Hematopoietic multipotent progenitor cell treated with erythropoietin and hydrocortisone succinate and interleukin-3 and kit ligand, for 6 days (in vitro differentiated cells): ENCODE measurements around the gene RNF43.

Experiments
- DNase-seq: peaks from one replicate; pipeline ENCODE4 v3.0.0-alpha.2; 2015

Gene RNF43

DNA sequence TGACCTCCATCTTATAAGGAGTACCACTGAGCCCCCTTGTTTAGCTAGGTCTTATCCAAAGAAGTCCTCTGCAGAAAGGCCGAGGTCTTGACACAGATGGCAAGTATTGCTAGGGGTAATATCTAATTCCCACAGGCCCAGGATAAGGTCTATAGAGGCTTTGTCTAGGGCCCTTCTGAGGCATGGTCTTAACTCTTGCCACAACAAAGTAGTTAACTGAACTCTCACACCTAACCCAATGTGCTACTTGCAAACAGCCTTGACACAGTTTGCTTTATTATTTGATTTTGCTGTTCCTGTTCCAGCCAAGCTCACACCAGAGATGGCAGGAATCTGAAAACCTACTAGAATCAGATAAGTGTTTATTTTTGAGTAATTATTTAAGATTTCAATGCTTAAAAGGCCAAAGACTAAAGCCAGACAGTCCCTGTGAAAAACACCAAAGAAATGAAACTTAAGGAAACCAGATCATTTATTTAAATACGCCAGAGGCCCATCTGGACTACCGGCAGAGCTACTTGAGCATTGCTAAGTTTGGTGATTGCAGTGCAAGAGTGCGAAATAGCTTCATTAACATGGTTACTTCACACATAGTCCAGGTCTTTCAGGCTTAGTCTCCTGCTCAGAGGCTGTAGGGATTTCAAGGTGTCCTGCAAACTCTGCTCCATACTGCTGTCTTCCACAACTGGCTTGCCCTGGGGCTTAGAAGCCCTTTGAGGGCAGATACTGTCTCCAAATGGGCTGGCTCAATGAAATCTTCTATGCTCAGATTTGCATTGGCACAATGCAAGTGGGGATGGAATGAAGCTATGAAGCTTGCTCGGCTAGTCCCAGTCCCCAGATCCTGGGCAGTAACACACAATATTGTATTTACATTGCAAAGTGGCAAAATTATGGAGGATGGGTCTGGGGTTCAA, 36.9 kb downstream of the RNF43 start:
- no peak for DNase-seq

DNA sequence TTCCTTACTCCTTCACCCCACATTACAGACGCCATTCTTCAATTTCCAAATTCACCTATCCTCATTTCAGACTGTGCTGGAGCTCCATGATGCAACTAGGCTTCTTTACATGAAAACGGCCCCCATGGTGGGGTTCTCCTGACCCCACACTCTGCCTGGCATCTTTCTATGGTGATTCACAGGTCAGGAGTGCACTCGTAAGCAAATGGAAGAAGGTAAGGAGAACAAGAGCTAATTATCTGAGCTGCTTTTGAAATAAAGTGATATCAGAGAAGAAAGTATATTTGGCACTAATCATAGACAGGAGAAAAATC, 37.9 kb downstream of the RNF43 start:
- DNase-seq = no peak

- DNase-seq = peak; percentile 49
Measured at GRCh38 chr17:58378733-58379510, 38.4 kb downstream of the RNF43 start.

GRCh38 chr17:58377661-58378060, 39.7 kb downstream of the RNF43 start:
- DNase-seq = no peak

GRCh38 chr17:58377093-58377601, 40.2 kb downstream of the RNF43 start:
- DNase-seq = peak; percentile 58

DNA sequence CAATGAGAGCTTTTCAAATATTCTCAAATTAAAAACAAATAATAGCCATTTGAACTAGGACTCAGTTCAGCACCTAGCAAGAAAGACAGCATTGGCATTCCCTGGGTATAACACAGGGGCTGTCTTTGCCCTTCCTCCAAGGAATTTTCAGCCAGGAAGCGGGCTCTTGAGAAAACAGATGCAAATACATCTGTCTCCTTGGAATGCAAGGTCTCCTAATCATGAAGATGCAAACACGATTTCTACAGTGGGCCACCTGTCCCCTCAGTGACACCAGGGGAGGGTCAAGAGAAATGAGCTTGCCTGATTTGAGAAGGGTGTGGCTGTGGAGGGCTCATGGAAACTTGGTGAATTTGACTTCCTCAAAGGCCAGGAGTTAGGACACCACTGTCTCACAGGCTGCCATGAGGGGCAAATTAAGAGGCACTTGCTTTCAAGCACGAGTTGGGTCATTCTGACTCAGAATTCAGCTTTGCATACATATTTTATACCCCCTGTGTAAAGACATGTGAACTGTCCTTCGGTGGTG, 40.8 kb downstream of the RNF43 start:
- no peak for DNase-seq

DNA sequence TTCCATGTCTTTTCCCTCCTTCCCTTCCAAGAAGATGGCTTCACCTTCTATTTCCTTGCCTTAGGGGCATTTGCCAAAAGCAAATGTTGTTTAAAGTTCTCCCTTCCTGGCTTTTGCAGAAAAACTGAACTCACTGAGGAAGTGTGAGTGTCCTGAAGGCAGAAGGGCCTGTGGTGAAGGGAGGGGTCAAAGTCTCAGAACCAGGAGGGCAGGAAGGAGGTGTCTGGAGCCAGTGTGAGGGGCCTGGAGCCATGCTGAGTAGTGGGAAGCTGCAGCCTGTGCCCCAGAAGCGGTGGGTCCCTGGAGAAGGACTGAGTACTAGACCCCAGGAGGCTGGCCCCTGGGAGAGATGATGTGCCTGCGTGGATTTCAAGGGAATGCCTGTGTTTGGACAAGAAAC, 41.5 kb downstream of the RNF43 start:
- no peak for DNase-seq

GRCh38 chr17:58375256-58375655, 42.1 kb downstream of the RNF43 start:
- DNase-seq = no peak

- DNase-seq = no peak
Measured at GRCh38 chr17:58373923-58374322, 43.4 kb downstream of the RNF43 start.

GRCh38 chr17:58373003-58373402, 44.3 kb downstream of the RNF43 start:
- DNase-seq = no peak

GRCh38 chr17:58371300-58371950, 45.9 kb downstream of the RNF43 start:
- no peak for DNase-seq

DNA sequence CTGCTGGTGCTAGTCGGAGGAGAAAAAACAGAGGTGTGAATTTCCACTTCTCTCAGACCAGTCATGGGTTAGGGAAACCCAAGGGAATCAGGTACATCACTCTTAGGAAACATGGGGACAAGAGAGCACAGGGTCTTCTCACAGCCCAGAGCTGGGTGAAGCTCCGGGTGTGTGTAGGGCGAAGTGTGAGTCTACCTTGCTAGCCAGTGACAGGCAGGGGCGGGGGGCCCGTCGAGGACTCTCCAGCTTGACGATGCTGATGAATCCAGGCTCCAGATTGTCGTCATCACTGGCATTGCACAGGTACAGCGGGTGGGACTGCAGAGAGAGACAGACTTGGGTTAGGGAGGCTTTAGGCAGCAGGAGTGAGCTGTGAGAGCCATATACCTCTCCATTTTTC, 46.6 kb downstream of the RNF43 start:
- DNase-seq = no peak

- no peak for DNase-seq
Measured at GRCh38 chr17:58370309-58370708, 47.0 kb downstream of the RNF43 start.

GRCh38 chr17:58369214-58370031, 47.9 kb downstream of the RNF43 start:
- no peak for DNase-seq

GRCh38 chr17:58368860-58369213, 48.5 kb downstream of the RNF43 start:
- DNase-seq = no peak
